Activated CD8-positive, alpha-beta memory T cell treated with anti-CD3 and anti-CD28 coated beads, Interleukin-2, amount 10 ng/mL, durations not matched to agents 7 days and 5 days (primary cell): ENCODE results near the gene RHBDD1. TPM values are rescaled to one million over a fixed set of nuclear protein-coding genes. Genes with fewer than 3 reads are reported as not detected.

Experiments used
- ATAC-seq: fragments of 150-1000 bp; cut with Tn5 transposase; one replicate; pipeline ENCODE4 v1.10.0; 2021; ENCODE audit warnings: moderate library complexity
- CTCF ChIA-PET: fragments of 350-600 bp; sonication (Branson Sonifier 250); formaldehyde crosslinking; loops from one replicate; lab custom pipeline; 2021; ENCODE audit warnings: antibody characterized with exemption; lab: Charles Lee
- DNase-seq: peaks from one replicate; pipeline ENCODE4 v3.0.0-alpha.2; 2020
- H3K27ac Mint-ChIP-seq: one replicate; pipeline ENCODE4 v1.8.0; 2021; ENCODE audit warnings: mild to moderate bottlenecking, mixed read lengths
- H3K27me3 Mint-ChIP-seq: one replicate; pipeline ENCODE4 v1.8.0; 2021; ENCODE audit warnings: mixed read lengths
- H3K36me3 Mint-ChIP-seq: one replicate; pipeline ENCODE4 v1.8.0; 2021; ENCODE audit warnings: mild to moderate bottlenecking, mixed read lengths
- H3K4me1 Mint-ChIP-seq: one replicate; pipeline ENCODE4 v1.8.0; 2021; ENCODE audit warnings: mixed read lengths
- H3K4me3 Mint-ChIP-seq: one replicate; pipeline ENCODE4 v1.8.0; 2021; ENCODE audit warnings: mild to moderate bottlenecking, moderate library complexity, mixed read lengths
- H3K9me3 Mint-ChIP-seq: one replicate; pipeline ENCODE4 v1.8.0; 2022; ENCODE audit warnings: low read depth, mixed read lengths
- total RNA-seq, 2 experiments: library from RNA; stranded (reverse); gene quantifications; one replicate each; pipeline ENCODE4 v1.2.3, GENCODE V29; 2021

RHBDD1 gene
- total RNA-seq, 2 experiments from 2014 or later: 29.8 to 32.2 TPM

GRCh38 chr2:226903179-226903578 is 67.3 kb downstream of the RHBDD1 start:
- Mint-ChIP-seq H3K27me3 (no peaks in the 10 kb centered on the region), H3K4me1 (peaks cover 39% of the 10 kb centered on the region), H3K36me3 (peaks cover 6% of the 10 kb centered on the region), H3K4me3 (no peak overlapping the region), H3K9me3 (no peaks in the 10 kb centered on the region), H3K27ac (no peak overlapping the region)
- ATAC-seq (no peak), DNase-seq (no peak)
- CTCF ChIA-PET: no interaction called here

DNA sequence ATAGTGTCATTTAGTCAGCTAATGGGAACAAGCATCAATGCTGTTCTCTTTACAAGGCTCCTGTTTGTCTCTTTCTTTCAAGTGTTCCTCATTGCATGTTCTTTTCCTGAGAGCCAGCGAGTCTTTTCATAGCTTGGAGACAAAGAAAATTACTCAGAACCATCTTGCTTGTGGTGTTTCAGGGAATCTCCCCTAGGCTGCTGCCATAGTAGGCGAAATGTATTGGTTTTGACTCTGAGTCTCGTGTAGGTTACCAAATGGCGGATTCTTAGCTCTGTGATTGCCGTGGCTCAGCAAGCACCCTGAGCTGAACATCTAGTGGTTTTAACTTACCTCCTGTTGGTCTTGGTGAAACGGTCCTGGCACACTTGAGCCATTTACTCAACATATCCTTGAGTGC is 68.7 kb downstream of the RHBDD1 start:
- Mint-ChIP-seq H3K4me1 (peaks cover 39% of the 10 kb centered on the region), H3K36me3 (peaks cover 15% of the 10 kb centered on the region), H3K4me3 (no peak overlapping the region), H3K27ac (no peak overlapping the region), H3K27me3 (no peaks in the 10 kb centered on the region), H3K9me3 (no peaks in the 10 kb centered on the region)
- ATAC-seq (no peak), DNase-seq (no peak)
- CTCF ChIA-PET: no interaction called here

- peaks cover 39% of the 10 kb centered on the region for H3K4me1 Mint-ChIP-seq
- CTCF ChIA-PET: no interaction called here
Observed at GRCh38 chr2:226905718-226906117, 69.9 kb downstream of the RHBDD1 start.

DNA sequence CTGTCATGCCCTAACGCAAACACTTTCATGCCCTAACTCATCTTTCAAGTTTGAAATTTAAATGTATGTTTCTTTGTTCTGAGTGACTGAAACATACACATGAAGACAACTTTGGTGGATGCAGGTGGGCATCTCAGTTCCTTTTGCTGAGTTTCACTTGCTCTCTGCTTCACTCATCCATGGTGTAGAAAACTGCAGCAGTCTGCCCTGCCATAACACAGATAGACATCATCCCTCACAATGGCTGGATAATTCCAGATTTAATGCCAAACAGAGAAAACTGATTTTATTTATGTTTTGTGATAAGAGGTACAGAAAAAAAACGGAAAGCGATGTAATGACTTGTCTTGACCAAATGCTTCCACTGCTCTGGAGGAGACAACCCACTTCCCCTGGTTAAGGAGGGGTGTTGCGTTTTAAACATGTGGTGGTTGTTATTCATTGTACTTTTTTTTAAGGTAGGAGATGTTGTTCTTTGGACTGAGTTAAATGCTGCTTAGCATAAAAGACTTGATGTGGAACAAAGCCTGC is 70.4 kb downstream of the RHBDD1 start:
- Mint-ChIP-seq H3K27ac (no peak overlapping the region), H3K9me3 (no peaks in the 10 kb centered on the region), H3K36me3 (peaks cover 17% of the 10 kb centered on the region), H3K4me1 (peaks cover 39% of the 10 kb centered on the region), H3K4me3 (no peak overlapping the region), H3K27me3 (no peaks in the 10 kb centered on the region)
- no peak for ATAC-seq
- DNase-seq: no peak
- CTCF ChIA-PET: no interaction called here

More at GRCh38 chr2:226905718-226906117, 69.9 kb downstream of the RHBDD1 start:
- no peak for DNase-seq
- H3K27me3 Mint-ChIP-seq: no peaks in the 10 kb centered on the region
- H3K4me3 Mint-ChIP-seq: no peak overlapping the region
- ATAC-seq: no peak
- H3K9me3 Mint-ChIP-seq: no peaks in the 10 kb centered on the region
- no peak overlapping the region for H3K27ac Mint-ChIP-seq
- peaks cover 15% of the 10 kb centered on the region for H3K36me3 Mint-ChIP-seq

DNA sequence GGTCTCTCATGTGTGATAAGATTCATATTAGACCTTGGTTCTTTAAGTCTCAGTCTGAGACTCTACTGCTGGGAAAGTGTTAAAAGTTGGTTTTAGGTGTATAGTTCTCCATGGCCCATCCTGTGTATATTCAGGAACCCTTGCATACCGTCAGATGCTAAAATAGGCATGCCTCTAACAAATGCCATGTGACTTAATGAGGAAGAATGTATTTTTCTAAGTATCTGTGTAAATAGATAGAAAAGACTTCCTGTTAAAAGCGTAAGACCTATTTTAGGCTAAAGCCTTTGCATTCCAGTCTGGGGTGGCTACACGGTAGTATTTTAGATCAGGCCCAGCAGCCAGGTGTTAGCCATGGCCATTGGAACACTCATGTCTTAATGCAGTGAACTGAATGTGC is 73.3 kb downstream of the RHBDD1 start:
- Mint-ChIP-seq H3K36me3 (peaks cover 25% of the 10 kb centered on the region), H3K4me3 (no peak overlapping the region), H3K4me1 (peaks cover 30% of the 10 kb centered on the region), H3K27ac (no peak overlapping the region), H3K9me3 (no peaks in the 10 kb centered on the region), H3K27me3 (no peaks in the 10 kb centered on the region)
- ATAC-seq (no peak), DNase-seq (no peak)
- CTCF ChIA-PET: no interaction called here

- no peak for DNase-seq
- CTCF ChIA-PET: no interaction called here
Observed at GRCh38 chr2:226909836-226910235, 74.0 kb downstream of the RHBDD1 start.

GRCh38 chr2:226910384-226910783 is 74.5 kb downstream of the RHBDD1 start:
- Mint-ChIP-seq H3K27me3 (no peaks in the 10 kb centered on the region), H3K4me3 (no peak overlapping the region), H3K36me3 (peaks cover 22% of the 10 kb centered on the region), H3K9me3 (no peaks in the 10 kb centered on the region), H3K4me1 (peaks cover 19% of the 10 kb centered on the region), H3K27ac (no peak overlapping the region)
- DNase-seq: no peak
- CTCF ChIA-PET: no interaction called here
- no peak for ATAC-seq

More at GRCh38 chr2:226909836-226910235, 74.0 kb downstream of the RHBDD1 start:
- H3K4me1 Mint-ChIP-seq: peaks cover 23% of the 10 kb centered on the region
- H3K36me3 Mint-ChIP-seq: peaks cover 25% of the 10 kb centered on the region
- no peak overlapping the region for H3K27ac Mint-ChIP-seq
- ATAC-seq: no peak
- H3K27me3 Mint-ChIP-seq: no peaks in the 10 kb centered on the region
- H3K9me3 Mint-ChIP-seq: no peaks in the 10 kb centered on the region
- H3K4me3 Mint-ChIP-seq: no peak overlapping the region

GRCh38 chr2:226911932-226912331 is 76.1 kb downstream of the RHBDD1 start:
- Mint-ChIP-seq H3K4me1 (peaks cover 9% of the 10 kb centered on the region), H3K4me3 (no peak overlapping the region), H3K27ac (no peak overlapping the region), H3K27me3 (no peaks in the 10 kb centered on the region), H3K36me3 (peaks cover 24% of the 10 kb centered on the region), H3K9me3 (no peaks in the 10 kb centered on the region)
- ATAC-seq (no peak), DNase-seq (no peak)
- CTCF ChIA-PET: no interaction called here

DNA sequence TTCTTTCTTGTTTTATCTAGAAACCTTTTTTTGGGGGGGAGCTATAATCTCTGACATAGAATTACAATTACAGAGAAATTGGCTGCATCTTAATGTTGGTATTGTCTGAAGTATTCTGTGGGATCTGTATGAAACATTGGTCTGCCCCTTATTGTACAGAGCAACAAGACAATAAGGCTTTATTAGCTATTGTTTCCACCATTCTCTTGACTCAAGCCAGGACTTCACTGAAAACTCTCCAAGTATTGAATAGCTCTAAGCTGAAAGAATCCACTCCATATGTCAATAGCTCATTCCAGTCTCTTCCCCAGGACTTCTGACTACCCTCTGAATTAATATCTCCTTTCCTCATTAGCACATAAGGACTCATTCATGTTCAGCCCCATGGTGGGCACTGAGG is 77.8 kb downstream of the RHBDD1 start:
- no peak for ATAC-seq
- H3K9me3 Mint-ChIP-seq: no peaks in the 10 kb centered on the region
- H3K27ac Mint-ChIP-seq: no peak overlapping the region

DNA sequence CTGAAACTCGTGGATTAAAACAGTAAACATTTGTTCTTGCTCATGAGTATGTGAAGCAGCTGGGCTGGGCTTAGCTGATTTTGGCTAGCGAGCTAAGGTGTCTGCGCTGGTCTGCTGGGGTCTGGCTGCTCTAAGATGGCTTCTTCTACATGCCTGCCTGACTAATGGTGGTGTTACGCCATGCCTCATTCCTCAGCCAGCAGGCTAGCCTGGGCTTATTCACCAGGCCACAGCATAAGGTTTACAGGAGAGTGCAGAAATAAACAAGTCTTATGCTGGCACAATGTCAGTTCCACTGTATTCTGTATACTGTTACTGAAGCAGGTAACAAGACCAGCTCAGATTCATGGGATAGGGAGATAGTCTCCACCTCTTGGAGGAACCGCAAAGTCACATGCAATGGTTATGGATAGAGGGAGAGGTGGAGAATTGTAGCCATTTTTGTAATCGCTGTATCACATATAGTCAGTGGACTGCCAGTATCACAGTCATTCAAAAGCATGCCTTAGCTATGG is 80.0 kb downstream of the RHBDD1 start:
- no peak overlapping the region for H3K4me3 Mint-ChIP-seq
- H3K4me1 Mint-ChIP-seq: peaks cover 9% of the 10 kb centered on the region
- peaks cover 18% of the 10 kb centered on the region for H3K36me3 Mint-ChIP-seq
- CTCF ChIA-PET: no interaction called here
- DNase-seq (no peak), ATAC-seq (no peak)
- H3K9me3 Mint-ChIP-seq: no peaks in the 10 kb centered on the region
- no peaks in the 10 kb centered on the region for H3K27me3 Mint-ChIP-seq
- H3K27ac Mint-ChIP-seq: no peak overlapping the region

More for the DNA sequence above, 77.8 kb downstream of the RHBDD1 start:
- Mint-ChIP-seq H3K4me3 (no peak overlapping the region), H3K4me1 (peaks cover 9% of the 10 kb centered on the region), H3K27me3 (no peaks in the 10 kb centered on the region), H3K36me3 (peaks cover 24% of the 10 kb centered on the region)
- CTCF ChIA-PET: no interaction called here
- DNase-seq: no peak

- ATAC-seq: no peak
- H3K27ac Mint-ChIP-seq: no peak overlapping the region
- no peak for DNase-seq
- CTCF ChIA-PET: no interaction called here
- H3K4me1 Mint-ChIP-seq: peaks cover 8% of the 10 kb centered on the region
- peaks cover 4% of the 10 kb centered on the region for H3K9me3 Mint-ChIP-seq
- no peaks in the 10 kb centered on the region for H3K27me3 Mint-ChIP-seq
- H3K4me3 Mint-ChIP-seq: no peak overlapping the region
- H3K36me3 Mint-ChIP-seq: peaks cover 21% of the 10 kb centered on the region
Observed at GRCh38 chr2:226916669-226917068, 80.8 kb downstream of the RHBDD1 start.

GRCh38 chr2:226932443-226932842 is 96.6 kb downstream of the RHBDD1 start:
- no peaks in the 10 kb centered on the region for H3K4me1 Mint-ChIP-seq
- peaks cover 5% of the 10 kb centered on the region for H3K36me3 Mint-ChIP-seq
- H3K27ac Mint-ChIP-seq: no peak overlapping the region
- DNase-seq (no peak), ATAC-seq (no peak)
- H3K4me3 Mint-ChIP-seq: no peak overlapping the region
- no peaks in the 10 kb centered on the region for H3K9me3 Mint-ChIP-seq
- H3K27me3 Mint-ChIP-seq: no peaks in the 10 kb centered on the region
- CTCF ChIA-PET: no interaction called here

GRCh38 chr2:226934546-226935201 is 98.8 kb downstream of the RHBDD1 start:
- Mint-ChIP-seq H3K4me3 (no peak overlapping the region), H3K36me3 (no peaks in the 10 kb centered on the region), H3K27ac (no peak overlapping the region), H3K4me1 (no peaks in the 10 kb centered on the region), H3K9me3 (no peaks in the 10 kb centered on the region), H3K27me3 (no peaks in the 10 kb centered on the region)
- CTCF ChIA-PET: no interaction called here
- DNase-seq (no peak), ATAC-seq (no peak)

- DNase-seq (no peak), ATAC-seq (no peak)
- no peaks in the 10 kb centered on the region for H3K27me3 Mint-ChIP-seq
- H3K27ac Mint-ChIP-seq: no peak overlapping the region
- H3K4me1 Mint-ChIP-seq: no peaks in the 10 kb centered on the region
- CTCF ChIA-PET: no interaction called here
- H3K36me3 Mint-ChIP-seq: peaks cover 23% of the 10 kb centered on the region
- H3K9me3 Mint-ChIP-seq: peaks cover 3% of the 10 kb centered on the region
- no peak overlapping the region for H3K4me3 Mint-ChIP-seq
Observed at GRCh38 chr2:226943862-226944620, 108.2 kb downstream of the RHBDD1 start.
